ENCODE measurements around the gene PSAT1. TPM values are rescaled to one million over a fixed set of nuclear protein-coding genes. Genes with fewer than 3 reads are reported as not detected.

Gene PSAT1
- total RNA-seq, 4 donors from 2014 or later = 11.2 to 88.2 (median 13.1) TPM

DNA sequence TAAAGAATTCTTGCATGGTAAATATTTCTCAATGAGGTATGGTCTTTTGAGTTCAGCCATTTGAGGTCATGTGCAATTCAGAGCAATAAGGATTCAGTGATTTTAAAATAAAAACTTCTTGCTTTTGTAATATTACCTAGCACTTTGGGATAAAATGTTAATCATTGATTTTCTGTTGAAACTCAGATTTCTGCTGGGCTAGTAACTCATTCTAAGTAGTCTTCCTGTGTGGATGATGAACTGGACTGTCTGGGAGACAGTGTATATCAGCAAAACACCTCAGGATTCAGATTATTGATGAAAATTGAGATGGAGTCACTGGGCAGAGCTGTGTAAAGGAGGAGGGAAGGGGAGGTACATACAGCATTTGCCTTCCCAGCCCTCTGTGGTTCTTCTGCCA, 10.8 kb upstream of the PSAT1 start:
- DNase-seq = no peak
- Histone ChIP-seq H3K27me3 (no peaks in the 10 kb centered on the region), H3K27ac (no peak overlapping the region), H3K9me3 (no peaks in the 10 kb centered on the region), H3K4me1 (peaks cover 6 to 9% of the 10 kb centered on the region in 2 donors), H3K4me3 (replicated peaks in 1 of 3) (no peak overlapping the region), H3K36me3 (no peaks in the 10 kb centered on the region)
- TF ChIP-seq, protein P1, sequence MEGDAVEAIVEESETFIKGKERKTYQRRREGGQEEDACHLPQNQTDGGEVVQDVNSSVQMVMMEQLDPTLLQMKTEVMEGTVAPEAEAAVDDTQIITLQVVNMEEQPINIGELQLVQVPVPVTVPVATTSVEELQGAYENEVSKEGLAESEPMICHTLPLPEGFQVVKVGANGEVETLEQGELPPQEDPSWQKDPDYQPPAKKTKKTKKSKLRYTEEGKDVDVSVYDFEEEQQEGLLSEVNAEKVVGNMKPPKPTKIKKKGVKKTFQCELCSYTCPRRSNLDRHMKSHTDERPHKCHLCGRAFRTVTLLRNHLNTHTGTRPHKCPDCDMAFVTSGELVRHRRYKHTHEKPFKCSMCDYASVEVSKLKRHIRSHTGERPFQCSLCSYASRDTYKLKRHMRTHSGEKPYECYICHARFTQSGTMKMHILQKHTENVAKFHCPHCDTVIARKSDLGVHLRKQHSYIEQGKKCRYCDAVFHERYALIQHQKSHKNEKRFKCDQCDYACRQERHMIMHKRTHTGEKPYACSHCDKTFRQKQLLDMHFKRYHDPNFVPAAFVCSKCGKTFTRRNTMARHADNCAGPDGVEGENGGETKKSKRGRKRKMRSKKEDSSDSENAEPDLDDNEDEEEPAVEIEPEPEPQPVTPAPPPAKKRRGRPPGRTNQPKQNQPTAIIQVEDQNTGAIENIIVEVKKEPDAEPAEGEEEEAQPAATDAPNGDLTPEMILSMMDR (IDR thresholded peaks at IDR 0.05) = no peak
- no peak for TF ChIP-seq POLR2A (IDR thresholded peaks at IDR 0.05)
- intact Hi-C loops (cut with DNase I) = no loop called here

DNA sequence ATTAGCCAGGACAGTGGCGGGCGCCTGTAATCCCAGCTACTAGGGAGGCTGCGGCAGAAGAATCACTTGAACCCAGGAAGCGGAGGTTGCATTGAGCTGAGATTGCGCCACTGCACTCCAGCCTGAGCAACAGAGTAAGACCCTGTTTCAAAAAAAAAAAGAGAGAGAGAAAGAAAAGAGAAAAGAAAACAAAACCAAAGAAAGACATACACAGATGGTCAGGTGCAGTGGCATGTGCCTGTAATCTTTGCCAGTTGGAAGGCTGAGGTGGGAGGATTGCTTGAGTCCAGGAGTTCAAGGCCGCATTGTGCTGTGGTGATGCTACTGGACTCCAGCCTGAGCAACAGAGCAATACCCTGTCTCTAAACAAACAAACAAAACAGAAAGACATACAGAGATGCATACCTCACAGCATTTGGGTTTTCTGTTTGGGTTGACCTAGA, 10.0 kb upstream of the PSAT1 start:
- no peak for TF ChIP-seq POLR2A (IDR thresholded peaks at IDR 0.05)
- TF ChIP-seq, protein P1 (IDR thresholded peaks at IDR 0.05) = no peak

DNA sequence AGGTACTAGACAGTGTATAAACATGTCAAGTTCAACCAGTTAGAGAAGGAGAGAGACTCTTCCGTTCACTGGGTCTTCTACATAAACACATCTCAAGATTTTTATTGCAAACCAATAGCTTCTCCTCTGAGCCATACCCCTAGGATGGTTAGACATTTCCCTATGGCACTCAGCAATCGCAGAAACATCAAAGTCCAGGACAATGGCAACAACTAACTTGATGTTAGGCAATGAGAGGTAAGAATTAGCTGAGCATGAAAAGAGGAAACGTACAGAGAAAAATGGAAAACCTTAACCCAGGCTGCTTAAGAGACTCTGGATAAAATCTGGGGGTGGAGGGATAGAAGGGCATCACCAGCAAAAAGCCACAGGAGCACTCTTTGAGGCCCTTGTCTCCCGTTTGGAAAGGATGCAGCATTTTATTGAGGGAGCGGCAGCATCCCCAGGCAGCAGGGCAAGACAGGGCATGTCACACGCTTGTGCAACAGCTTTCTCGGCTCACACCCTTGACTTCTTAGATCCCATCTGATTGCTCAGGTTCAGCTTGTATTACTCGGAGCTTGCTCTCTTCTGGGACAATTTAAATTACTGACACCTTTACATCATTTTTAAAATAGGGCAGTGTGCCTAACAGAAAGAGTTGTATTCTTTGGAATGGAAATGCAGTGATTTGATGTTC, 8.6 kb upstream of the PSAT1 start:
- intact Hi-C loops (cut with DNase I) = no loop called here
- H3K9me3 ChIP-seq = no peaks in the 10 kb centered on the region
- WGBS, 2 donors = 51 to 63% methylated on average over 8 of the region's 8 CpGs
- no peak overlapping the region for H3K4me3 ChIP-seq (replicated peaks in 1 of 3)
- DNase-seq = no peak
- H3K4me1 ChIP-seq = peaks cover 5 to 7% of the 10 kb centered on the region in 2 donors
- no peak overlapping the region for H3K27ac ChIP-seq
- no peaks in the 10 kb centered on the region for H3K36me3 ChIP-seq
- no peaks in the 10 kb centered on the region for H3K27me3 ChIP-seq
- TF ChIP-seq POLR2A (IDR thresholded peaks at IDR 0.05) = no peak
- TF ChIP-seq, protein P1 (IDR thresholded peaks at IDR 0.05) = no peak

More for the DNA sequence above, 10.0 kb upstream of the PSAT1 start:
- no peak for DNase-seq
- Histone ChIP-seq H3K36me3 (no peaks in the 10 kb centered on the region), H3K4me1 (peaks cover 5 to 7% of the 10 kb centered on the region in 2 donors), H3K9me3 (no peaks in the 10 kb centered on the region), H3K27ac (no peak overlapping the region), H3K4me3 (replicated peaks in 1 of 3) (no peak overlapping the region), H3K27me3 (no peaks in the 10 kb centered on the region)
- WGBS, 2 donors = 96 to 98% methylated on average over 6 of the region's 6 CpGs
- intact Hi-C loops (cut with DNase I) = no loop called here

DNA sequence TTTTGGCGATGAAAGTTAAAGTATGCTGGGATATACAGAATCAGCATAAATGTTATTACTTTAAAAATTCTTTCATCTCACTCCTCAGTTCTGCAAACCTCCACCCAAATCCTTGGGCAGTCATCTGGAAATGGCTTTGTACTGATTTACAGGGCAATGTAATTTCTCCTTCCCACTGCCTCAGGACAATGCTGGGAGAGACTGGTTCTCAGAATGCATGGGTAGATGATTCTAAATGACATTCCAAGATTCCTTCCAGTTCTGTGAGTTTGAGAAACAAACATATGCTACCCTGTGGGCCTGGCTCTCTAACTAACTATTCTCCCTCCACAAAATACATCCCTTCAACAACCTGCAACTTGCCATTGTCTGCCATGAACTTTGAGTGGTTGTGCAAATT, 7.5 kb upstream of the PSAT1 start:
- H3K4me1 ChIP-seq = peaks cover 5 to 7% of the 10 kb centered on the region in 2 donors
- no peak overlapping the region for H3K27ac ChIP-seq
- WGBS, 2 donors = 93 to 97% methylated on average over 1 of the region's 1 CpG
- no peak for DNase-seq
- no peak for TF ChIP-seq POLR2A (IDR thresholded peaks at IDR 0.05)
- TF ChIP-seq, protein P1 (IDR thresholded peaks at IDR 0.05) = no peak
- H3K27me3 ChIP-seq = no peaks in the 10 kb centered on the region
- H3K36me3 ChIP-seq = no peaks in the 10 kb centered on the region
- intact Hi-C loops (cut with DNase I) = no loop called here
- H3K4me3 ChIP-seq (replicated peaks in 1 of 3) = no peak overlapping the region
- H3K9me3 ChIP-seq = no peaks in the 10 kb centered on the region

DNA sequence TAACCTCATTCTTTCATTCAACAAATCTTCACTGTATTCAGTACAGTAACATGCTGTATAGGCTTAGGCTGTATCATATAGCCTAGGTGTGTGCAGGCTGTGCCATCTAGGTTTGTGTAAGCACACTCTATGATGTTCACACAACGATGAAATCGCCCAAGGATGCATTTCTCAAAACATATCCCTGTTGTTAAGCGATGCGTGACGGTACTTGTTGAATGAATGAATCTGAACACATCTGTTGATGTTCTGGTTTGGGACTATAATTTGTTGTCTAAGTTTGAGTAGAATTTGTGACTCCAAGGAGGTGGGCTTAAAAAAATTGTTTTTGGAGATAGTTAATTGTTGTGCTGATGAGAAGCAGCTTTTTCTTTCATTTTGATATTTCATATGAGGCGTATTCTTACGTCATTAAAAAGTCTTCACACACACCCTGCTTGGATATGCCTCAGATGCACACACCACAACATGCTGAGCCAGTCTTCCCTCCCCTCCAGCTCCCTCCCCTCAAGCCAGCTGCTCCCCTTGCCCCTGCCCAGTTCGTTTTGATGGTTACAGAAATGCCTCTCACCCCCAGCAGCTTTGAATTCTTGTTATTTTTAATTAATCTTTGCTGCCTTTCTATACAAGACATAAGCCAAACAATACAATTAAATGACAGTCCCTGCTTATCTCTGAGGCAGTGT, 5.5 kb upstream of the PSAT1 start:
- no peaks in the 10 kb centered on the region for H3K36me3 ChIP-seq
- H3K9me3 ChIP-seq = no peaks in the 10 kb centered on the region
- no peaks in the 10 kb centered on the region for H3K27me3 ChIP-seq
- 58 to 59% methylated on average over 8 of the region's 8 CpGs for WGBS, 2 donors
- TF ChIP-seq, protein P1 (IDR thresholded peaks at IDR 0.05) = no peak
- no peak overlapping the region for H3K4me3 ChIP-seq (replicated peaks in 1 of 3)
- H3K27ac ChIP-seq = no peak overlapping the region
- H3K4me1 ChIP-seq = peaks cover 5 to 7% of the 10 kb centered on the region in 2 donors
- no peak for DNase-seq
- intact Hi-C loops (cut with DNase I) = no loop called here

All from thyroid gland (tissue), 4 donors.